ENCODE data around the gene SELENOS. TPM values are rescaled to one million over a fixed set of nuclear protein-coding genes. Genes with fewer than 3 reads are reported as not detected.

SELENOS gene
- total RNA-seq, 4 donors from 2014 or later: 47.3 to 75.4 (median 59.8) TPM

GRCh38 chr15:101320501-101321052 lies 43.3 kb upstream of the SELENOS start:
- Histone ChIP-seq H3K4me3 (no peak overlapping the region), H3K4me1 (no peaks in the 10 kb centered on the region), H3K27me3 (peaks cover 0 to 27% (median 0%) of the 10 kb centered on the region in 4 donors), H3K36me3 (peaks cover 0 to 43% (median 0%) of the 10 kb centered on the region in 4 donors), H3K9me3 (no peaks in the 10 kb centered on the region), H3K27ac (replicated peaks in 1 of 4) (no peak overlapping the region)
- intact Hi-C loops (cut with DNase I): no loop called here
- 60% methylated on average over 18 of the region's 21 CpGs for WGBS
- no peak for DNase-seq (ENCODE audit: extremely low spot score)
- TF ChIP-seq, protein P1, sequence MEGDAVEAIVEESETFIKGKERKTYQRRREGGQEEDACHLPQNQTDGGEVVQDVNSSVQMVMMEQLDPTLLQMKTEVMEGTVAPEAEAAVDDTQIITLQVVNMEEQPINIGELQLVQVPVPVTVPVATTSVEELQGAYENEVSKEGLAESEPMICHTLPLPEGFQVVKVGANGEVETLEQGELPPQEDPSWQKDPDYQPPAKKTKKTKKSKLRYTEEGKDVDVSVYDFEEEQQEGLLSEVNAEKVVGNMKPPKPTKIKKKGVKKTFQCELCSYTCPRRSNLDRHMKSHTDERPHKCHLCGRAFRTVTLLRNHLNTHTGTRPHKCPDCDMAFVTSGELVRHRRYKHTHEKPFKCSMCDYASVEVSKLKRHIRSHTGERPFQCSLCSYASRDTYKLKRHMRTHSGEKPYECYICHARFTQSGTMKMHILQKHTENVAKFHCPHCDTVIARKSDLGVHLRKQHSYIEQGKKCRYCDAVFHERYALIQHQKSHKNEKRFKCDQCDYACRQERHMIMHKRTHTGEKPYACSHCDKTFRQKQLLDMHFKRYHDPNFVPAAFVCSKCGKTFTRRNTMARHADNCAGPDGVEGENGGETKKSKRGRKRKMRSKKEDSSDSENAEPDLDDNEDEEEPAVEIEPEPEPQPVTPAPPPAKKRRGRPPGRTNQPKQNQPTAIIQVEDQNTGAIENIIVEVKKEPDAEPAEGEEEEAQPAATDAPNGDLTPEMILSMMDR (IDR thresholded peaks at IDR 0.05): peak in 1 of 3 experiments; percentile 15
- TF ChIP-seq POLR2A (IDR thresholded peaks at IDR 0.05; ENCODE audit: low read depth) (no peak), EP300 (IDR thresholded peaks at IDR 0.05) (no peak), POLR2AphosphoS5 (IDR thresholded peaks at IDR 0.05) (no peak)

- DNase-seq (ENCODE audit: extremely low spot score): no peak
- TF ChIP-seq POLR2AphosphoS5 (IDR thresholded peaks at IDR 0.05): no peak
- no peak for TF ChIP-seq EP300 (IDR thresholded peaks at IDR 0.05)
- TF ChIP-seq, protein P1 (IDR thresholded peaks at IDR 0.05): no peak
- no peak for TF ChIP-seq POLR2A (IDR thresholded peaks at IDR 0.05; ENCODE audit: low read depth)
- no peak overlapping the region for H3K27ac ChIP-seq (replicated peaks in 1 of 4)
- no peaks in the 10 kb centered on the region for H3K9me3 ChIP-seq
- H3K4me3 ChIP-seq: no peak overlapping the region
- no peaks in the 10 kb centered on the region for H3K4me1 ChIP-seq
- peaks cover 0 to 27% (median 0%) of the 10 kb centered on the region in 4 donors for H3K27me3 ChIP-seq
- 57% methylated on average over 7 of the region's 7 CpGs for WGBS
- intact Hi-C loops (cut with DNase I): no loop called here
- H3K36me3 ChIP-seq: peaks cover 0 to 38% (median 0%) of the 10 kb centered on the region in 4 donors
Measured at GRCh38 chr15:101318839-101319238, 41.6 kb upstream of the SELENOS start.

DNA sequence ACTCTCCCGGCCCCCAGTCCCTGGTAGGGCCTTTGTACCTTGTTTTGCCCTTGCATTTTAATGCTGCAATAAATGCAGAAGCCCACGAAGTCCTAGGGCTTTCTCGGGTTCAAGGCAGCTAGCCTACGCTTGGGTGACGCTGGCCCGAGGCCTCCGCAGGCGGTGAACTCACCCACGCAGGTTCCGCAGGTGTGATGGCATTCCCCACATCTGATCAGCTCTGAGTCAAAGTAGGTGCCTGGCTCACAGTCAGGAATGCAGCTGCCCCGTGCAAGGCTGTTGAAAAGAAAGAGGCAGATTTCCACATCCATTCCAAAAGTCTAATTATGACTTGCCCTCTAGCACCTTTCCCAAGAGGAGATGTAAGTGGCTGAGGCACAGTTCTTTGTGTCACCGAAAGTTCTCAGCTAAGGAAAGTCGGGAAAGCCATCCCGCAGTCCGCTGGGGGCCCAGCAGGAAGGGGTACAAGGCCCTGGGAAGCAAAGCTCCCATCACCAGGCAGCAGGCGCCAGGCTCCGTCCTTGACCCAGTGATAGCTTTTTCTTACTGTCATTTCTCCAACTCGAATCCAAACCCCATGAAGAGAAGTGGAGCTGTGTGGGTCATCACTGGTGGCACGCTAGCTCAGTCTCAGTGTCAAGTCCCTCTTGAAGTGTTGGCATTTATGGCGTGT lies 41.0 kb upstream of the SELENOS start:
- Histone ChIP-seq H3K4me3 (no peak overlapping the region), H3K27me3 (peaks cover 0 to 27% (median 0%) of the 10 kb centered on the region in 4 donors), H3K27ac (replicated peaks in 1 of 4) (no peak overlapping the region), H3K36me3 (peaks cover 0 to 39% (median 0%) of the 10 kb centered on the region in 4 donors), H3K4me1 (no peaks in the 10 kb centered on the region), H3K9me3 (no peaks in the 10 kb centered on the region)
- intact Hi-C loops (cut with DNase I): no loop called here
- 88% methylated on average over 20 of the region's 20 CpGs for WGBS
- no peak for DNase-seq (ENCODE audit: extremely low spot score)
- no peak for TF ChIP-seq POLR2AphosphoS5 (IDR thresholded peaks at IDR 0.05)

GRCh38 chr15:101317336-101317872 lies 40.1 kb upstream of the SELENOS start:
- Histone ChIP-seq H3K36me3 (peaks cover 0 to 35% (median 0%) of the 10 kb centered on the region in 4 donors), H3K4me1 (no peaks in the 10 kb centered on the region), H3K27me3 (peaks cover 0 to 23% (median 0%) of the 10 kb centered on the region in 4 donors), H3K9me3 (no peaks in the 10 kb centered on the region), H3K27ac (replicated peaks in 1 of 4) (no peak overlapping the region), H3K4me3 (no peak overlapping the region)
- DNase-seq (ENCODE audit: extremely low spot score): no peak
- intact Hi-C loops (cut with DNase I): no loop called here
- 90% methylated on average over 6 of the region's 6 CpGs for WGBS
- no peak for TF ChIP-seq POLR2A (IDR thresholded peaks at IDR 0.05; ENCODE audit: low read depth)

- no peaks in the 10 kb centered on the region for H3K4me1 ChIP-seq
- no peak overlapping the region for H3K27ac ChIP-seq (replicated peaks in 1 of 4)
- intact Hi-C loops (cut with DNase I): no loop called here
- WGBS: 89% methylated on average over 5 of the region's 5 CpGs
- TF ChIP-seq, protein P1 (IDR thresholded peaks at IDR 0.05): no peak
- no peak for TF ChIP-seq POLR2AphosphoS5 (IDR thresholded peaks at IDR 0.05)
- no peak overlapping the region for H3K4me3 ChIP-seq
- H3K9me3 ChIP-seq: no peaks in the 10 kb centered on the region
- H3K27me3 ChIP-seq: peaks cover 0 to 21% (median 0%) of the 10 kb centered on the region in 4 donors
- DNase-seq (ENCODE audit: extremely low spot score): no peak
- H3K36me3 ChIP-seq: peaks cover 0 to 28% (median 0%) of the 10 kb centered on the region in 4 donors
Measured at GRCh38 chr15:101316529-101316928, 39.2 kb upstream of the SELENOS start.

All from esophagus muscularis mucosa (tissue), 4 donors.